Measurements from ENCODE around the gene SLC9C2.

SLC9C2 gene

DNA sequence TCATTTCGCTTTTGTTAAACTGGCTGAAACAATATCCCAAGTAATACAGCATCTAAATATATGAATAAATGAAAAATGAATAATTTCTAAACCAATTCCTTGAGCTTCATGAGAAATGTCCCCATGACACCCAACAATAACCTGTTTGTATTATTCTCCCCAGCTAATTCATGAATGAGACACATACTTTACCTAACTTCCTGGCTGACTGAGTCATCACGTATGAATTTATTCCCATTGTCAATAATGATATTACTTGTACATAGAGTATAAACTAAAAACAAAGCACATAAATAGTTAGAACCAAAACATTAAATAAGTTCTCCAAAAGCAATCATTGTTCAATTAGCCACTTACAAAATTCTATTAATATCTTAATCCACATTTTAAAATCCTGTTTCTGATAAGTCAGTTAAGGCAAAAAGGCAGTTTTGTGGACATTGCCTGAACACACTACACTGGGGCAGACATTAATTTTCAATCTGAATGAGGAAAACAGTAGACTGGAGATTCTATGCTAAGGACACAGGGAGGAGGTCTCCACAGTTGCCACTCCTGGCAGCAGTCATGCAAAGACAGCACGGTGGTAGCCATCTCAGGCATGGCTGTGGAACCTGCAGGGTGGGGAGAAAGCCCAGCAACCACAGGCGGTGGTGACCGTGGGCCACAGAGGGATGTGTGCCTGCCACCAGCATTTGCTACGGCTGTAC lies 48.2 kb downstream of the SLC9C2 start:
- TF ChIP-seq ZC3H10 (CRISPR knock-in tag; IDR thresholded peaks at IDR 0.05) (no peak), ISL1 (CRISPR knock-in tag; IDR thresholded peaks at IDR 0.05) (no peak), ARNTL (CRISPR knock-in tag; IDR thresholded peaks at IDR 0.05; ENCODE audit: borderline replicate concordance, low read depth) (no peak), GLIS3 (CRISPR knock-in tag; IDR thresholded peaks at IDR 0.05) (no peak)
- TF ChIP-seq, protein P1, sequence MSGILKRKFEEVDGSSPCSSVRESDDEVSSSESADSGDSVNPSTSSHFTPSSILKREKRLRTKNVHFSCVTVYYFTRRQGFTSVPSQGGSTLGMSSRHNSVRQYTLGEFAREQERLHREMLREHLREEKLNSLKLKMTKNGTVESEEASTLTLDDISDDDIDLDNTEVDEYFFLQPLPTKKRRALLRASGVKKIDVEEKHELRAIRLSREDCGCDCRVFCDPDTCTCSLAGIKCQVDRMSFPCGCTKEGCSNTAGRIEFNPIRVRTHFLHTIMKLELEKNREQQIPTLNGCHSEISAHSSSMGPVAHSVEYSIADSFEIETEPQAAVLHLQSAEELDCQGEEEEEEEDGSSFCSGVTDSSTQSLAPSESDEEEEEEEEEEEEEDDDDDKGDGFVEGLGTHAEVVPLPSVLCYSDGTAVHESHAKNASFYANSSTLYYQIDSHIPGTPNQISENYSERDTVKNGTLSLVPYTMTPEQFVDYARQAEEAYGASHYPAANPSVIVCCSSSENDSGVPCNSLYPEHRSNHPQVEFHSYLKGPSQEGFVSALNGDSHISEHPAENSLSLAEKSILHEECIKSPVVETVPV (CRISPR knock-in tag; IDR thresholded peaks at IDR 0.05): no peak
- ATAC-seq: peak; percentile 60

- TF ChIP-seq ZNF8 (CRISPR knock-in tag; IDR thresholded peaks at IDR 0.05): no peak
- TF ChIP-seq SNAI2 (CRISPR knock-in tag; IDR thresholded peaks at IDR 0.05): no peak
- TF ChIP-seq ZFP30 (CRISPR knock-in tag; IDR thresholded peaks at IDR 0.05): no peak
- TF ChIP-seq ZNF70 (CRISPR knock-in tag; IDR thresholded peaks at IDR 0.05): no peak
- TF ChIP-seq RARB (CRISPR knock-in tag; IDR thresholded peaks at IDR 0.05): no peak
- TF ChIP-seq, protein P1 (CRISPR knock-in tag; IDR thresholded peaks at IDR 0.05): no peak
- no peak for TF ChIP-seq ZNF565 (CRISPR knock-in tag; conservative IDR thresholded peaks at IDR 0.05; ENCODE audit: low read depth)
- TF ChIP-seq, protein P2, sequence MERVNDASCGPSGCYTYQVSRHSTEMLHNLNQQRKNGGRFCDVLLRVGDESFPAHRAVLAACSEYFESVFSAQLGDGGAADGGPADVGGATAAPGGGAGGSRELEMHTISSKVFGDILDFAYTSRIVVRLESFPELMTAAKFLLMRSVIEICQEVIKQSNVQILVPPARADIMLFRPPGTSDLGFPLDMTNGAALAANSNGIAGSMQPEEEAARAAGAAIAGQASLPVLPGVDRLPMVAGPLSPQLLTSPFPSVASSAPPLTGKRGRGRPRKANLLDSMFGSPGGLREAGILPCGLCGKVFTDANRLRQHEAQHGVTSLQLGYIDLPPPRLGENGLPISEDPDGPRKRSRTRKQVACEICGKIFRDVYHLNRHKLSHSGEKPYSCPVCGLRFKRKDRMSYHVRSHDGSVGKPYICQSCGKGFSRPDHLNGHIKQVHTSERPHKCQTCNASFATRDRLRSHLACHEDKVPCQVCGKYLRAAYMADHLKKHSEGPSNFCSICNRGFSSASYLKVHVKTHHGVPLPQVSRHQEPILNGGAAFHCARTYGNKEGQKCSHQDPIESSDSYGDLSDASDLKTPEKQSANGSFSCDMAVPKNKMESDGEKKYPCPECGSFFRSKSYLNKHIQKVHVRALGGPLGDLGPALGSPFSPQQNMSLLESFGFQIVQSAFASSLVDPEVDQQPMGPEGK (CRISPR knock-in tag; IDR thresholded peaks at IDR 0.05; ENCODE audit: borderline replicate concordance): no peak
- TF ChIP-seq CSDC2 (CRISPR knock-in tag; IDR thresholded peaks at IDR 0.05): no peak
- TF ChIP-seq ISL1 (CRISPR knock-in tag; IDR thresholded peaks at IDR 0.05): no peak
- no peak for TF ChIP-seq TSHZ2 (CRISPR knock-in tag; IDR thresholded peaks at IDR 0.05)
- TF ChIP-seq TCF4 (CRISPR knock-in tag; IDR thresholded peaks at IDR 0.05; ENCODE audit: borderline replicate concordance): no peak
- TF ChIP-seq GLIS3 (CRISPR knock-in tag; IDR thresholded peaks at IDR 0.05): no peak
- no peak for TF ChIP-seq PPARA (CRISPR knock-in tag; IDR thresholded peaks at IDR 0.05; ENCODE audit: borderline replicate concordance)
- TF ChIP-seq OSR1 (CRISPR knock-in tag; IDR thresholded peaks at IDR 0.05): no peak
- TF ChIP-seq ESRRG (CRISPR knock-in tag; IDR thresholded peaks at IDR 0.05): no peak
- no peak for ATAC-seq
These were observed 48.8 kb downstream of the SLC9C2 start for GRCh38 chr1:173554089-173554488.

GRCh38 chr1:173553312-173553711 lies 49.6 kb downstream of the SLC9C2 start:
- ATAC-seq: no peak
- TF ChIP-seq, protein P2 (CRISPR knock-in tag; IDR thresholded peaks at IDR 0.05; ENCODE audit: borderline replicate concordance): no peak
- TF ChIP-seq BACH2 (CRISPR knock-in tag; IDR thresholded peaks at IDR 0.05; ENCODE audit: borderline replicate concordance): no peak
- TF ChIP-seq CSDC2 (CRISPR knock-in tag; IDR thresholded peaks at IDR 0.05): no peak
- TF ChIP-seq ZNF565 (CRISPR knock-in tag; conservative IDR thresholded peaks at IDR 0.05; ENCODE audit: low read depth): no peak
- TF ChIP-seq PPARA (CRISPR knock-in tag; IDR thresholded peaks at IDR 0.05; ENCODE audit: borderline replicate concordance): no peak
- no peak for TF ChIP-seq RARB (CRISPR knock-in tag; IDR thresholded peaks at IDR 0.05)
- TF ChIP-seq TSHZ2 (CRISPR knock-in tag; IDR thresholded peaks at IDR 0.05): no peak
